Fibroblast of lung (primary cell): ENCODE measurements around the gene TMPRSS11B.

Experiments
- EZH2 ChIP-seq: IDR thresholded peaks from 2 replicates; pipeline ENCODE4 v1.5.1; 2012; ENCODE audit warnings: low read length, control low read depth, mild to moderate bottlenecking; ENCODE audit errors: missing control alignments
- TF ChIP-seq, protein P1 (sequence below), 2 donors: IDR thresholded peaks in 1 of 2; conservative IDR thresholded peaks in 1 of 2; 1 replicate in 1 of 2; 2 replicates in 1 of 2; pipeline ENCODE4 v1.5.1; 2011 to 2012; ENCODE audit warnings: low read length in 2 of 2, control low read depth in 1 of 2, inconsistent platforms in 1 of 2, low read depth in 1 of 2, mild to moderate bottlenecking in 1 of 2

DNA sequence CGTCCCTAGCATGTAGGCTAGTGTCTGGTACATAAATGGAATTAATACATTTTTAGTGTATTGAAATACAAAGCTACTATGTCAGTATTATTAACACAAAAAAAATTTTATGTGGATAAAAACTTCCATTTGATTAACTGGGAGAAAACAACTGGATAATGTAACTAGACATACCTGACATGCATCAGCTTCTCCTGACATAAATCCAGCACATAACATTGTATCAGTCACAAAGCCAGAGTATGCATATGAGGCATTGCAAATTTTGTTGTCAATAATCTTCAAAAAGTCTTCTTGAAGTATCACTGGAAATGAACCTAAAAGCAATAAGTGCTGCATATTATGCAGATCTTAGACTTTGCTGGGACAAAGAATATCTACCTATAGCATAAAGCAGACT, 16.9 kb downstream of the TMPRSS11B start:
- TF ChIP-seq, protein P1, sequence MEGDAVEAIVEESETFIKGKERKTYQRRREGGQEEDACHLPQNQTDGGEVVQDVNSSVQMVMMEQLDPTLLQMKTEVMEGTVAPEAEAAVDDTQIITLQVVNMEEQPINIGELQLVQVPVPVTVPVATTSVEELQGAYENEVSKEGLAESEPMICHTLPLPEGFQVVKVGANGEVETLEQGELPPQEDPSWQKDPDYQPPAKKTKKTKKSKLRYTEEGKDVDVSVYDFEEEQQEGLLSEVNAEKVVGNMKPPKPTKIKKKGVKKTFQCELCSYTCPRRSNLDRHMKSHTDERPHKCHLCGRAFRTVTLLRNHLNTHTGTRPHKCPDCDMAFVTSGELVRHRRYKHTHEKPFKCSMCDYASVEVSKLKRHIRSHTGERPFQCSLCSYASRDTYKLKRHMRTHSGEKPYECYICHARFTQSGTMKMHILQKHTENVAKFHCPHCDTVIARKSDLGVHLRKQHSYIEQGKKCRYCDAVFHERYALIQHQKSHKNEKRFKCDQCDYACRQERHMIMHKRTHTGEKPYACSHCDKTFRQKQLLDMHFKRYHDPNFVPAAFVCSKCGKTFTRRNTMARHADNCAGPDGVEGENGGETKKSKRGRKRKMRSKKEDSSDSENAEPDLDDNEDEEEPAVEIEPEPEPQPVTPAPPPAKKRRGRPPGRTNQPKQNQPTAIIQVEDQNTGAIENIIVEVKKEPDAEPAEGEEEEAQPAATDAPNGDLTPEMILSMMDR (conservative IDR thresholded peaks at IDR 0.05 in 1 of 2, IDR thresholded peaks at IDR 0.05 in 1 of 2; ENCODE audit: low read depth in 1 of 2, low read length in 2 of 2), result no peak
- no peak for TF ChIP-seq EZH2
